CD4-positive, alpha-beta T cell treated with Interleukin-21 for 1 hour (primary cell): Measurements from ENCODE around the gene PKMYT1.
A peak's percentile ranks its signal among the peaks of the same experiment; 100 is the strongest.

Experiments
- DNase-seq: peaks from one replicate; pipeline ENCODE4 v3.0.0-alpha.2; 2020

Gene PKMYT1

DNA sequence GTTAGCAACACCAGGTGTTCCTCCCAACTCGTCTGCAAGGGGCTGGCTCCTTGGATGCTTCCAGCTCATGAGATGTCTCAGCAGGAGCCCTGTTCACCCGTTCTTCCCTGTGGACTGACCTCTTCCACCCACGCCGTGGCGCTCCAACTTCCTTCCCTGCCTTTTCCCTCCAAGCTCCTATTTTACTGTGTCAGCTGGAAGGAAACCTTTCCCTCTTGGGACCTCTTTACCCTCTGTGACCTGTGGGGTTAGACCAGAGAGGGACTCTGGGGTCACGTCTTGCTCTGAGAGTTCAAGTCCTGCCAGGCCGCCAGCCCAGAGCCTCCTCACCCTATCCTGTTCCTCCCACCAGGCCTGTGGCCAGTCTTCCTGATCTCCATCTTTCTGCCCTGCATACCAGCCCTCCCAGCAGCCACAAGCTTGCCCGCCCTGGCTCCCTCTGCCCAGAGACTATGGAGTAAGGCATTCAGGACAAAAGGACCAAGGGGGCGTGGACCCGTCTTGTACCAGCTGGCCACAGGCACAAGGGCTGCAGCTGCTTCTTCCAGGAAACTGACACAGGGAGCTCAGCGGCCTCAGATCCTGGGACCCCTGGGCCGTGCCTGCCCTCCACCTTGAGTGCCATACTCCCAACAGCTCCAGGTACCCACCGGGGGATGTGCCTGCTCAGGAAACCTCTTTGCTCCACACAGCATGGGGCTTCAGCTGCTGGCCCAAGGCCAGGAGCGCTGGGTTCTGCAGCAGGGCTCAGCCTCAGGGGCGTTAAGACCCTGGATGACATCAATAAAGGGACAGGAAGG lies 8.1 kb downstream of the PKMYT1 start:
- DNase-seq: no peak

DNA sequence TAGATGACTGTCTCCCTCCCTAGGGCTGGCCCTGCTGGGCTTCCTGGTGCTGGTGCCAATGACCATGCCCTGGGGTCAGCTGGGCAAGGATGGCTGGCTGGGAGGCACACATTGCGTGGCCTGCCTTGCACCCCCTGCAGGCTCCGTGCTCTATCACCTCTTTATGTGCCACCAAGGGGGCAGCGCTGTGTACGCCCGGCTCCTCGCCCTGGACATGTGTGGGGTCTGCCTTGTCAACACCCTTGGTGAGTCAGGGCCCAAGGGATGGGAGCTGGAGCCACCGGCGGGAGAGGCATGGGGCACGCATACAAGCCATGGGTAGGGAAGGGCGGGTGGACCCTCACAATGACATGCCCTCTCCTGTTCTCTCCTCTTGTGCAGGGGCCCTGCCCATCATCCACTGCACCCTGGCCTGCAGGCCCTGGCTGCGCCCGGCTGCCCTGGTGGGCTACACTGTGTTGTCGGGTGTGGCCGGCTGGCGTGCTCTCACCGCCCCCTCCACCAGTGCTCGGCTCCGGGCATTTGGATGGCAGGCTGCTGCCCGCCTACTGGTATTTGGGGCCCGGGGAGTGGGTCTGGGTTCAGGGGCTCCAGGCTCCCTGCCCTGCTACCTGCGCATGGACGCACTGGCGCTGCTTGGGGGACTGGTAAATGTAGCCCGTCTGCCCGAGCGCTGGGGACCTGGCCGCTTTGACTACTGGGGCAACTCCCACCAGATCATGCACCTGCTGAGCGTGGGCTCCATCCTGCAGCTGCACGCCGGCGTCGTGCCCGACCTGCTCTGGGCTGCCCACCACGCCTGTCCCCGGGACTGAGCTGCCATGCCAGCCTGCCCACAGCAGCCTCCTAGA lies 8.9 kb downstream of the PKMYT1 start:
- no peak for DNase-seq

DNA sequence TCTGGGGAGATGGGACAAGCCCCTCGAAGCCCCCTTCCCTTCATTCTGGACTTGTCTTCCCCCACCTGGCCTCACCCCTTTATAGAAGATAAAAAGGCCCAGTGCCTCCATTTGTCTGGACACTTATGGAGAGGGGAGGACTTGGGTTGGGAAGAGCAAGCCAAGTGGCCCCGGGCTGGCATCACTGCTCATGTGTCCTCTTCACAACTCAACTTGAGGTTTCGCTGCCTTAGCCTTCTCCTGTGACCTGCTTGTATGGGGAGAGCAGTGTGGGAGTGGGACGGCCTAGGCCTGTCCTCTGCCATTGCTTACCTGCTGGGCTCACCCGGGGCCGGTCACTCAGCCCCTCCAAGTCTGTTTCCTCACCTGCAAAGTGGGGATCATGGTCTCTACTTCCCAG lies 9.7 kb downstream of the PKMYT1 start:
- no peak for DNase-seq

DNA sequence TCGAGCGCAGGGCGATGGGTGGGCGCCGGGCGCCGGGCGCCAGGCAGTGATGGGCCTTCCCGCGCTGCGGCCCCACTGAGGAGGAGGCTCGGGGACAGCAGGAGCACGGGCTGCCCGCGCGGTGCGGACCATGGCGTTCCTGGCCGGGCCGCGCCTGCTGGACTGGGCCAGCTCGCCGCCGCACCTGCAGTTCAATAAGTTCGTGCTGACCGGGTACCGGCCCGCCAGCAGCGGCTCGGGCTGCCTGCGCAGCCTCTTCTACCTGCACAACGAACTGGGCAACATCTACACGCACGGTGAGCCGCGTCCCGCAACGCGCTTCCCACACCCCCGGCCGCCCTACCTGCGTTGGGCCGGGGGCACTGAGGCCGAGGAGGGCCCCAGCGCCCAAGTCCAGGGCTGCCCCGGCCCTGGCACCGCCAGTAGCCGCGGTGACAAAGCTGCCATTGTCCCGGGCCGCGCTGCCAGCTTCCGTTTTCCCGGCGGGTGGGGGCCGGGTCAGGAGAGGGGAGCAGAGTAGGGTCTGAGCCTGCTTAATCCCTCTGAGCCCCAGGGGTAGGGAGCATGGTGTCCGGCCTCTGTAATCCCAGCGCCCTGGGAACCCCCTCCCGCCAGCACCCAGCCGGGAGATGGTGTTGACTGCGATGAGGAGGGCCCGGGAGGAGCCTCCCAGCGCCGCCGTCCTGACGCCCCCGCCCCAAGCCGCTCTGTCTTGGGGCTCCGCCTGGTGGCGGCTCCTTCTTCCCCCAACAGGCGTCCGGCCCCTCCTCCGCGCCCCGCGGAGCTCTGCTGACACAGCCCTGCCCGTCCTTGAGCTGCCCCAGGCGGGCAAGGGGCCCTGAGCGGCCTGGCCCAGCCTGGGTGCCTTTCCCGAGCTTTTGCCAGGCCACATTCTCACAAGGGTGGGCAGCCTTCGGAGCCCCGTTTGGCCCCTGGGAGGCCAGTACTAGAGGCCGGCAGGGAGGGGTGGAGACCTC lies 10.4 kb downstream of the PKMYT1 start:
- peak; percentile 67 for DNase-seq

- peak; percentile 83 for DNase-seq
Observed at GRCh38 chr16:2968738-2969544, 11.3 kb downstream of the PKMYT1 start, which contains the start of gene PAQR4. Gene PAQR4 (plus strand): TSS chr16:2969348. CDS start chr16:2969675, 327 bp downstream.

DNA sequence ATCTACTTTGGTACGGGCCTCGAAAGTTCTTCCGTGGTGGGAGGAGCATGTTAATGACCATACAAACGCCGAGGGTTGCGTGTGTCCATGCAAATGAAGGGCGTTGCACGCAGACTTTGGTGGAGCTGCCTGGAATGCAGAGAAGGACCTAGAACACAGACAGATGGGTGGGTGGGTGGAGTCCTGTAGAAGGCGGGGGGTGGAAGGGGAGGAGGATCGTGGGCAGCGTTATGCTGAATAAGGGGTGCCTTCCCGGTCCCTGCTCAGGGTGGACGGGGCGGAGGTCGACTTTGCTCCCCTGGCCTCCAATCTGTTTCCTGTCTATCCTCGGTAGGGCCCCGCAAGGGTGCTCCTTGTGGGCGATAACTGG lies 11.9 kb downstream of the PKMYT1 start:
- DNase-seq: no peak

DNA sequence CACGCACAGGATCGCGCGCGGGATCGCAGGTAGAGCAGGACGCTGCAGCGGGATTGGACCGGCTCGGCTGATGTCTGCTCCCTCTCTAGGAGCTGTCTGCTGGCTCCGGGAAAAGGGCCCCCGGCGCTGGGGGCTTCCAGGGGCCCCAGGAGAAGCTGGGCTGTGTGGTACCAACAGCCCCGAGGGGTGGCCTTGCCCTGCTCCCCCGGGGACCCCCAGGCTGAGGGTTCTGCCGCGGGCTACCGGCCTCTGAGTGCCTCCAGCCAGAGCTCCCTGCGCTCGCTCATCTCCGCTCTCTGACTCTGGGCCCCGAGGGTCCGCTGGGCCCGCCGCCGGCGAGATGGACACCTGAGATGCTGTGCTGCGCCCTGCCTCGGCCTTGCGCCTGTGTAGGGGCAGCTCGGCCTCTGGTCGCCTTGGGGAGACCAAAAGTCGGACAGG lies 12.5 kb downstream of the PKMYT1 start:
- DNase-seq: no peak

GRCh38 chr16:2967211-2967631 lies 13.0 kb downstream of the PKMYT1 start:
- DNase-seq: no peak

DNA sequence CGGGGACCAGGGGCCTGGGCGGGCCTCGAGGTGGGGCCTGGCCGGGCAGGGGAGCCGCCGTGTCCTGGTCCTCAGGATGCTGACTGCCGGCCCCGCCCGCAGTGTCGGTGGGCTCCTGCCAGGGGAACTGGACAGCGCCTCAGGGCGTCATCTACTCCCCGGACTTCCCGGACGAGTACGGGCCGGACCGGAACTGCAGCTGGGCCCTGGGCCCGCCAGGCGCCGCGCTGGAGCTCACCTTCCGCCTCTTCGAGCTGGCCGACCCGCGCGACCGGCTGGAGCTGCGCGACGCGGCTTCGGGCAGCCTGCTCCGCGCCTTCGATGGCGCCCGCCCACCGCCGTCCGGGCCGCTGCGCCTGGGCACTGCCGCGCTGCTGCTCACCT lies 13.4 kb downstream of the PKMYT1 start:
- no peak for DNase-seq

- DNase-seq: no peak
Observed at GRCh38 chr16:2966043-2966807, 14.0 kb downstream of the PKMYT1 start.

GRCh38 chr16:2964475-2965336 lies 15.5 kb downstream of the PKMYT1 start:
- DNase-seq: peak; percentile 75

DNA sequence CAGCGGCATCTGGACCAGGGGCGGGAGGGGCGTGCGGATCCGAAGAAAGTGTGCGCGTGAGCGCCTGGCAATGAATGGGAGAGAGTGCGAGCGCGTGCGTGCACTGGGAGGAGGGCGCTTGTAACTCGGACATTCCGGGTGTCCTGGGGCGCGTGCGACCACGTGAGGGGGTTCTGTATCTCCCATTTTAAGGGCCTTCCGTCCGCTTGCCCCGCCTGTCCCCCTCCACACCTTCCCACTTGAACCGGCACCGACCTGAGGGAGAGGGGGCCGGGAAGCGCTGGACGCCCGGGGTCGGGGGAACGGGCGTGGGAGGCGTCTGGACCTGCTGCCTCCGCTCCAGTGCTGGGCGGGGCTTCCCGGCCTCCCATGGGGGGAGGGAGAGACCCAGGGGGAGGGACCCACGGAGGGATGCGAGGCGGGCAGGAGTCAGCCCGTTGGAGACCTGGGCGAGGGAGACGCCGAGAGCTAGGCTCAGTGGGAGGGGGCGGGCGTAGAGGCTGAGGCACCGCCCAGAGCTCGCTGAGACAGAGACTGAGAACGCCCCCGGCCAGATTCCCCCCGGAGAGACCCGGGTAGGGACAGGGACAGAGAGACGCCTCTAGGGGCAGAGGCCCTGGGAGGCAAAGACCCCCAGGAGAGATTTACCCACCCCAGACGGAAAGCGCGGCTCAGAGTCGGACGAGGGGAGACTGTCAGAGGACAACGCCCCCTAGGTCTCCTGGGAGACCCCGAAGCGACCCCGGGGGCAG lies 16.3 kb downstream of the PKMYT1 start, which contains the start of gene KREMEN2:
Gene KREMEN2, plus strand, starts transcription at position 553 of the 752 bp plus-strand sequence. CDS start 246 bp downstream, outside the sequence.
- peak; percentile 33 for DNase-seq

DNA sequence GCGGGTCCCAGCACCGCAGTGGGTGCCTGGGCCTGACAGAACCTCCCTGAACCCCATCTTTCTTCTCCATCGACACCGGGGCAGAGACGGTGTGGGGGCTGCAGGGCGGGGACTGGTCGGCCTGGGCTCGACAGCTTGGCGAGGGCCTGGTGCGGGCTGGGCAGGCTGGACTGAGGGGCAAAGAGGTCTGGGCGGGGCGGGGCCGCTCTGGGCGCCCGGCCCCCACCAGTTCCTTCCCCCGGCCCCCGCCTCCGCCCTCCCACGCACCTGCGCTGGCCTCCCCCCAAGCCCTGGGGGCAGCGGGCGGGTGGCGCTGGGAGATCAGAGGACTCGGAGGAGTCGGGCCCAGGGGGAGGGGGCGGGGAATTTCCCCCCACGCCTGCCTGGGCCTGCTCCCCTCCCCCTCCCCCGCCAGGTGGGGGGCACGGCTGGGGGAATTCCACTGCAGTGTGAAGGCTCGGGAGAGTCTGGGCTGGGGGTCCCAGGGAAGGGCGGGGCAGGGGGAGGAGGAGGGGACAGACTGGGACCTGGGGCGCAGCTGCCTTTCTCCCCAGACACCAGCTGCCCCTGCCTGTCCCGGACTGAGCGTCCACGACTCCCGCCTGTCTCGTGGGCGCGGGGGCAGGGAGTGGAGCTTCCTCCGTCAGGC lies 17.0 kb downstream of the PKMYT1 start:
- peak; percentile 55 for DNase-seq

GRCh38 chr16:2962334-2963073 lies 17.7 kb downstream of the PKMYT1 start:
- DNase-seq: no peak

- DNase-seq: no peak
Observed at GRCh38 chr16:2960183-2961010, 19.8 kb downstream of the PKMYT1 start.

DNA sequence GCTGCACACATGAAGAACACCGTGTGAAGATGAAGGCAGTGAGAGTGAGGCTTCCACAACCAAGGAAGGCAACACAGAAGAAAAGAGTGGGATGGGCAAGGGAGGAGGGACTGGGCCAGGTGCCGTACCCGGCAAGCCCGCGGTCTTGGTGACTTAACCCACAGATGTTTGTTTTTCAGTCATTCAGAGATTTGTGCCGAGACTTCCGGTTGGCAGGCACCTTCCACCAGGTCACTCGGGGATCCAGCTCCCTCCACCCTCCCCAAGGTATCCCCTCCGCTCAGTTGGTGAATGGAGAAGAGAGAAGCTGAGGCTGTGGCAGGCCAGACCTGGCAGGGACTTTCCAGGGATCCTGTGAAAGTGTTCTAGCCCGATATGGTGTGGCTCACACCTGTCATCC lies 21.0 kb downstream of the PKMYT1 start:
- DNase-seq: no peak

- no peak for DNase-seq
Observed at GRCh38 chr16:2956579-2956956, 23.7 kb downstream of the PKMYT1 start.
